CD4-positive, alpha-beta T cell (primary cell): ENCODE results near the gene POU2AF2. TPM values are rescaled to one million over a fixed set of nuclear protein-coding genes. Genes with fewer than 3 reads are reported as not detected.

ENCODE experiments used
- ATAC-seq: fragments of 200-7000 bp; cut with Tn5 transposase; one replicate; pipeline ENCODE4 v1.10.0; 2022; ENCODE audit warnings: mild to moderate bottlenecking; ENCODE audit not compliant: poor library complexity
- CTCF ChIA-PET: fragments of 350-600 bp; sonication (Branson Sonifier 250); formaldehyde crosslinking; loops from one replicate; lab custom pipeline; 2021; ENCODE audit warnings: antibody characterized with exemption, inconsistent platforms; lab: Charles Lee
- POLR2A ChIA-PET: fragments of 350-600 bp; sonication (Branson Sonifier 250); formaldehyde crosslinking; loops from one replicate; lab custom pipeline; 2021; ENCODE audit warnings: antibody characterized with exemption, inconsistent platforms; lab: Charles Lee
- DNase-seq, 14 experiments: peaks; one replicate each; pipeline ENCODE4 v3.0.0-alpha.2; 2013 to 2020; ENCODE audit warnings: mixed read lengths in 2 of 14
- H3K27ac ChIP-seq, 2 donors: one replicate each; pipeline versions ENCODE4 v1.5.1 to v1.7.0; 2013; ENCODE audit warnings: low read length in 2 of 2, low read depth in 1 of 2, mild to moderate bottlenecking in 1 of 2
- H3K27me3 ChIP-seq, 2 experiments: 1 replicate in 1 of 2; 2 replicates in 1 of 2; pipeline versions ENCODE4 v1.6.1 to v1.7.0; 2013; ENCODE audit warnings: low read length in 2 of 2, control low read depth in 1 of 2, mild to moderate bottlenecking in 1 of 2, moderate library complexity in 1 of 2; ENCODE audit not compliant: insufficient read depth in 2 of 2, control insufficient read depth in 1 of 2
- H3K36me3 ChIP-seq: one replicate; pipeline ENCODE4 v1.6.1; 2013; ENCODE audit warnings: low read length, control low read depth; ENCODE audit not compliant: insufficient read depth
- H3K4me1 ChIP-seq: one replicate; pipeline ENCODE4 v1.6.1; 2013; ENCODE audit warnings: low read length, control low read depth; ENCODE audit not compliant: insufficient read depth
- H3K4me3 ChIP-seq: one replicate; pipeline ENCODE4 v1.5.1; 2013; ENCODE audit warnings: mild to moderate bottlenecking, low read length, moderate library complexity
- H3K9me3 ChIP-seq, 2 experiments: 1 replicate in 1 of 2; 2 replicates in 1 of 2; pipeline versions ENCODE4 v1.6.1 to v1.7.0; 2013; ENCODE audit warnings: low read length in 2 of 2, mild to moderate bottlenecking in 2 of 2, control low read depth in 1 of 2, moderate library complexity in 1 of 2; ENCODE audit not compliant: control insufficient read depth in 1 of 2, insufficient read depth in 1 of 2
- H3K27ac Mint-ChIP-seq: one replicate; pipeline ENCODE4 v1.8.0; 2020; ENCODE audit warnings: mixed read lengths
- H3K27me3 Mint-ChIP-seq: one replicate; pipeline ENCODE4 v1.8.0; 2021; ENCODE audit warnings: mixed read lengths
- H3K36me3 Mint-ChIP-seq: one replicate; pipeline ENCODE4 v1.8.0; 2021; ENCODE audit warnings: low read depth, mixed read lengths
- H3K4me1 Mint-ChIP-seq: one replicate; pipeline ENCODE4 v1.8.0; 2021; ENCODE audit warnings: low read depth, mixed read lengths
- H3K4me3 Mint-ChIP-seq: one replicate; pipeline ENCODE4 v1.8.0; 2020; ENCODE audit warnings: mild to moderate bottlenecking, mixed read lengths
- H3K9me3 Mint-ChIP-seq: one replicate; pipeline ENCODE4 v1.8.0; 2020; ENCODE audit warnings: mixed read lengths
- intact Hi-C, 2 experiments: fragments of 100-400 bp; cut with DNase I in 1 of 2; cut with micrococcal nuclease in 1 of 2; formaldehyde crosslinking; loops; one replicate each; pipeline versions ENCODE4 v1.15.1 to v1.9.0; 2023 to 2025; cut with DNase I, micrococcal nuclease
- total RNA-seq, 174 experiments: library from RNA in 2 of 174; stranded (reverse) in 2 of 174; gene quantifications; one replicate each; pipeline ENCODE4 v1.2.3 and lab custom pipeline; 2021 to 2026
- TF ChIP-seq, protein P1 (sequence below): fragments of 200-600 bp; IDR thresholded peaks from one replicate; pipeline ENCODE4 v1.8.0; 2022; ENCODE audit warnings: antibody characterized with exemption, mild to moderate bottlenecking

Gene POU2AF2
- total RNA-seq, 2 experiments from 2014 or later: not detected

DNA sequence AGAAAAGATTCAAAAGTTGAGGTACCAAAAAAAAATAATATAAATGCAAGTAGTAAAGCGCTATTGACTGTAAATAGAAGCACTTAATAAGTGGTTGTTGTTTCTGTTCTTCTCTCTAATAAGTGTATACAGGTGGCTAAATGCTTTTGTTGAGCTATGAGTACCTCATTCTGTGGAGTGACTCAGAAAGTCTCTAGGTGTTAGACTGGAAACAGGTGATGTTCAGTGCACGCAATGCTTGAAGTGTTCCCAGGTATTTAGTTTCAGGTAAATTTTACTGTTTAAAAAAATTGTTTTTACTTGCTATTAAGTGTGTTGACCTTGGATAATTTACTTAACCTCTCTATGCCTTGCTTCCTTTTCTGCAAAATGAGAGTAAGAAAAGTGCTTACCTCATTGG lies 77.0 kb downstream of the POU2AF2 start:
- Mint-ChIP-seq H3K27me3 (no peaks in the 10 kb centered on the region), H3K27ac (no peak overlapping the region), H3K4me3 (no peak overlapping the region), H3K4me1 (no peaks in the 10 kb centered on the region), H3K36me3 (no peaks in the 10 kb centered on the region), H3K9me3 (no peaks in the 10 kb centered on the region)
- H3K27ac ChIP-seq: no peak overlapping the region
- CTCF ChIA-PET: no interaction called here
- H3K4me1 ChIP-seq: no peaks in the 10 kb centered on the region
- H3K27me3 ChIP-seq: peaks cover 0 to 3% of the 10 kb centered on the region in 2 experiments
- intact Hi-C loops: no loop called here
- TF ChIP-seq, protein P1, sequence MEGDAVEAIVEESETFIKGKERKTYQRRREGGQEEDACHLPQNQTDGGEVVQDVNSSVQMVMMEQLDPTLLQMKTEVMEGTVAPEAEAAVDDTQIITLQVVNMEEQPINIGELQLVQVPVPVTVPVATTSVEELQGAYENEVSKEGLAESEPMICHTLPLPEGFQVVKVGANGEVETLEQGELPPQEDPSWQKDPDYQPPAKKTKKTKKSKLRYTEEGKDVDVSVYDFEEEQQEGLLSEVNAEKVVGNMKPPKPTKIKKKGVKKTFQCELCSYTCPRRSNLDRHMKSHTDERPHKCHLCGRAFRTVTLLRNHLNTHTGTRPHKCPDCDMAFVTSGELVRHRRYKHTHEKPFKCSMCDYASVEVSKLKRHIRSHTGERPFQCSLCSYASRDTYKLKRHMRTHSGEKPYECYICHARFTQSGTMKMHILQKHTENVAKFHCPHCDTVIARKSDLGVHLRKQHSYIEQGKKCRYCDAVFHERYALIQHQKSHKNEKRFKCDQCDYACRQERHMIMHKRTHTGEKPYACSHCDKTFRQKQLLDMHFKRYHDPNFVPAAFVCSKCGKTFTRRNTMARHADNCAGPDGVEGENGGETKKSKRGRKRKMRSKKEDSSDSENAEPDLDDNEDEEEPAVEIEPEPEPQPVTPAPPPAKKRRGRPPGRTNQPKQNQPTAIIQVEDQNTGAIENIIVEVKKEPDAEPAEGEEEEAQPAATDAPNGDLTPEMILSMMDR: no peak
- DNase-seq (no peak), ATAC-seq (no peak)
- H3K9me3 ChIP-seq: no peaks in the 10 kb centered on the region
- no peak overlapping the region for H3K4me3 ChIP-seq
- POLR2A ChIA-PET: no interaction called here
- no peaks in the 10 kb centered on the region for H3K36me3 ChIP-seq

GRCh38 chr11:111324277-111324720 lies 78.8 kb downstream of the POU2AF2 start:
- Mint-ChIP-seq H3K4me1 (no peaks in the 10 kb centered on the region), H3K9me3 (no peaks in the 10 kb centered on the region), H3K4me3 (no peak overlapping the region), H3K27ac (no peak overlapping the region), H3K27me3 (no peaks in the 10 kb centered on the region), H3K36me3 (no peaks in the 10 kb centered on the region)
- Histone ChIP-seq H3K4me1 (no peaks in the 10 kb centered on the region), H3K27ac (no peak overlapping the region), H3K27me3 (peaks cover 0 to 3% of the 10 kb centered on the region in 2 experiments), H3K36me3 (no peaks in the 10 kb centered on the region), H3K9me3 (no peaks in the 10 kb centered on the region), H3K4me3 (no peak overlapping the region)
- intact Hi-C loops: no loop called here
- ATAC-seq: no peak
- TF ChIP-seq, protein P1: no peak
- ChIA-PET CTCF (no interaction called here), POLR2A (no interaction called here)
- DNase-seq: no peak

- no peak overlapping the region for H3K4me3 Mint-ChIP-seq
- TF ChIP-seq, protein P1: no peak
- H3K9me3 Mint-ChIP-seq: no peaks in the 10 kb centered on the region
- Histone ChIP-seq H3K27ac (no peak overlapping the region), H3K9me3 (no peaks in the 10 kb centered on the region), H3K36me3 (no peaks in the 10 kb centered on the region), H3K27me3 (peaks cover 0 to 3% of the 10 kb centered on the region in 2 experiments), H3K4me3 (no peak overlapping the region), H3K4me1 (no peaks in the 10 kb centered on the region)
- H3K27me3 Mint-ChIP-seq: no peaks in the 10 kb centered on the region
- CTCF ChIA-PET: no interaction called here
- intact Hi-C loops: no loop called here
- no peaks in the 10 kb centered on the region for H3K4me1 Mint-ChIP-seq
- POLR2A ChIA-PET: no interaction called here
- ATAC-seq: no peak
- no peak for DNase-seq
- H3K27ac Mint-ChIP-seq: no peak overlapping the region
- H3K36me3 Mint-ChIP-seq: no peaks in the 10 kb centered on the region
Observed at GRCh38 chr11:111325259-111325658, 79.7 kb downstream of the POU2AF2 start.
